Measurements from ENCODE around the gene ITGB5. TPM values are rescaled to one million over a fixed set of nuclear protein-coding genes. Genes with fewer than 3 reads are reported as not detected.
"Not testable (repeated sequence)": the region's sequence is repeated elsewhere in the genome, so short reads cannot be mapped to it uniquely, and the experiment has no call there.

The ITGB5 gene
- total RNA-seq, 2 experiments from 2014 or later, result 0.18 to 1.2 TPM

- H3K4me3 Mint-ChIP-seq, result no peak overlapping the region
- H3K27ac Mint-ChIP-seq, result no peak overlapping the region
- no peaks in the 10 kb centered on the region for H3K36me3 Mint-ChIP-seq
- DNase-seq, result no peak
- peaks cover 20% of the 10 kb centered on the region for H3K27me3 Mint-ChIP-seq
- ATAC-seq, result no peak
- H3K9me3 Mint-ChIP-seq (ENCODE audit: low read depth), result no peaks in the 10 kb centered on the region
- H3K4me1 Mint-ChIP-seq, result peaks cover 4% of the 10 kb centered on the region
- CTCF ChIA-PET, result interaction anchor here (0.7 to 7.8 kb wide), 2 partner anchors 139 to 805 kb away, joined by 3 to 166 read pairs; no protein-coding TSS in a partner anchor
Observed at GRCh38 chr3:124765197-124765840, 121.8 kb downstream of the ITGB5 start.

DNA sequence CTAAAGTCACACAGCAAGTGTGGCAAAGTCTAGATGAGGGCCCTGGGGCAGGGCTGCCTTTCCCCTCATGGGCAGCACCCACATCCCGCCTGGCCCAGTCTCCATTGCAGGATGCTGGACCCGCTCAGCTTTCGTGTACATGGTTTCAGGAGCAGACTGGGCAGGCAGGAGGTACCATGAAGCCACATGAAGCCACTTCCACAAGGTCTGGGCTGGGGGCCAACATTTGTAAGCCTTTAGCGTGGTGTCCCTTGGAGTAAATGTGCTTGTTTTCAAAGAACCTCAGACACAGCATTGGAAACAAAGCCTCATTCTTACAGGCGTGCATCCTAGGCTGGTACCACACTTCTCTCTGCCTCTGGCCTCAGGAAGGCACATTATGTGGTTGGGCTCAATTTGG is 122.4 kb downstream of the ITGB5 start:
- H3K27me3 Mint-ChIP-seq, result peaks cover 14% of the 10 kb centered on the region
- CTCF ChIA-PET, result interaction anchor here (7.8 kb wide), 1 partner anchor 139 kb away, joined by 166 read pairs; no protein-coding TSS in a partner anchor
- no peak for DNase-seq
- peaks cover 4% of the 10 kb centered on the region for H3K4me1 Mint-ChIP-seq
- no peak overlapping the region for H3K4me3 Mint-ChIP-seq
- H3K9me3 Mint-ChIP-seq (ENCODE audit: low read depth), result no peaks in the 10 kb centered on the region
- no peak overlapping the region for H3K27ac Mint-ChIP-seq
- H3K36me3 Mint-ChIP-seq, result no peaks in the 10 kb centered on the region
- ATAC-seq, result no peak

- Mint-ChIP-seq H3K36me3 (no peaks in the 10 kb centered on the region), H3K4me3 (no peak overlapping the region), H3K4me1 (peaks cover 4% of the 10 kb centered on the region), H3K9me3 (ENCODE audit: low read depth) (no peaks in the 10 kb centered on the region), H3K27ac (no peak overlapping the region), H3K27me3 (peaks cover 6% of the 10 kb centered on the region)
- CTCF ChIA-PET, result interaction anchor here (2.5 to 7.8 kb wide), 2 partner anchors 140 to 147 kb away, joined by 6 to 166 read pairs; no protein-coding TSS in a partner anchor
- DNase-seq (no peak), ATAC-seq (no peak)
Observed at GRCh38 chr3:124763644-124764358, 123.4 kb downstream of the ITGB5 start.

GRCh38 chr3:124763206-124763605 is 124.0 kb downstream of the ITGB5 start:
- DNase-seq (no peak), ATAC-seq (no peak)
- Mint-ChIP-seq H3K4me1 (peaks cover 4% of the 10 kb centered on the region), H3K4me3 (no peak overlapping the region), H3K36me3 (no peaks in the 10 kb centered on the region), H3K9me3 (ENCODE audit: low read depth) (no peaks in the 10 kb centered on the region), H3K27ac (no peak overlapping the region), H3K27me3 (peaks cover 4% of the 10 kb centered on the region)
- CTCF ChIA-PET, result interaction anchor here (2.5 to 7.8 kb wide), 3 partner anchors 24 to 147 kb away, joined by 6 to 166 read pairs (median 22); no protein-coding TSS in a partner anchor

- H3K4me1 Mint-ChIP-seq, result peaks cover 4% of the 10 kb centered on the region
- H3K27ac Mint-ChIP-seq, result no peak overlapping the region
Observed at GRCh38 chr3:124762661-124763011, 124.5 kb downstream of the ITGB5 start.

GRCh38 chr3:124761935-124762660 is 125.1 kb downstream of the ITGB5 start:
- ATAC-seq (no peak), DNase-seq (no peak)
- Mint-ChIP-seq H3K9me3 (ENCODE audit: low read depth) (no peaks in the 10 kb centered on the region), H3K27ac (no peak overlapping the region), H3K36me3 (no peaks in the 10 kb centered on the region), H3K4me3 (no peak overlapping the region), H3K27me3 (peaks cover 3% of the 10 kb centered on the region), H3K4me1 (peaks cover 4% of the 10 kb centered on the region)
- CTCF ChIA-PET, result interaction anchor here (1.3 to 7.8 kb wide), 13 partner anchors 8 to 824 kb away, joined by 3 to 166 read pairs (median 8); no protein-coding TSS in a partner anchor

More at GRCh38 chr3:124762661-124763011, 124.5 kb downstream of the ITGB5 start:
- ATAC-seq (no peak), DNase-seq (no peak)
- Mint-ChIP-seq H3K36me3 (no peaks in the 10 kb centered on the region), H3K4me3 (no peak overlapping the region), H3K9me3 (ENCODE audit: low read depth) (no peaks in the 10 kb centered on the region), H3K27me3 (peaks cover 3% of the 10 kb centered on the region)
- CTCF ChIA-PET, result interaction anchor here (2.1 to 7.8 kb wide), 4 partner anchors 24 to 148 kb away, joined by 6 to 166 read pairs (median 14); no protein-coding TSS in a partner anchor

- Mint-ChIP-seq H3K4me3 (peak overlapping the region; percentile 42), H3K27me3 (peaks cover 3% of the 10 kb centered on the region), H3K36me3 (no peaks in the 10 kb centered on the region), H3K27ac (no peak overlapping the region), H3K4me1 (peaks cover 4% of the 10 kb centered on the region), H3K9me3 (ENCODE audit: low read depth) (no peaks in the 10 kb centered on the region)
- DNase-seq (peak; percentile 82), ATAC-seq (peak; percentile 90)
- CTCF ChIA-PET, result interaction anchor here (0.6 to 7.8 kb wide), 36 partner anchors 9 to 835 kb away, joined by 3 to 166 read pairs (median 4); partner anchors contain the start of gene OSBPL11
Observed at GRCh38 chr3:124761250-124761796, 125.8 kb downstream of the ITGB5 start.

DNA sequence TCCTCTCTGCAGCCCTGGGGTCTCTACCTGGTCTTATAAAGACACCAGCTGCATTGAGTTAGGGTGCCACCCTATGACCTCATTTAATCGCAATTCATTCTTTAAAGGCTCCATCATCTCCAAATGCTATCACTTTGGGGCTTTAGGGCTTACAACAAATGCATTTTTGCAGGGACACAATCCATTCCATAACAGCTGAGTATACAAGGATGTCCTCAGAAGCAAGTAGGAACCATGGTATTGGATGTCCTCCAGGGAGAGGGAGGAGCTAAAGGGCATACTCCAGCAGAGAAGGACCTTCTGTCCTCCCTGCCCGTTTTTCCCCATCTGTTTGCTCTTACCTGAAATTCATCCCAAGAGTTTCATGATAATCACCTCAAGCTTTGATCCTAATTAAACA is 126.6 kb downstream of the ITGB5 start:
- H3K36me3 Mint-ChIP-seq, result no peaks in the 10 kb centered on the region
- H3K27me3 Mint-ChIP-seq, result peaks cover 3% of the 10 kb centered on the region
- DNase-seq (no peak), ATAC-seq (no peak)
- H3K9me3 Mint-ChIP-seq (ENCODE audit: low read depth), result no peaks in the 10 kb centered on the region
- no peak overlapping the region for H3K4me3 Mint-ChIP-seq
- no peak overlapping the region for H3K27ac Mint-ChIP-seq
- CTCF ChIA-PET, result interaction anchor here (0.6 to 7.8 kb wide), 37 partner anchors 8 to 835 kb away, joined by 3 to 166 read pairs (median 4); partner anchors contain the start of gene OSBPL11
- peaks cover 4% of the 10 kb centered on the region for H3K4me1 Mint-ChIP-seq

GRCh38 chr3:124759666-124760401 is 127.3 kb downstream of the ITGB5 start:
- no peak overlapping the region for H3K27ac Mint-ChIP-seq
- CTCF ChIA-PET, result interaction anchor here (0.9 to 7.8 kb wide), 13 partner anchors 8 to 836 kb away, joined by 3 to 166 read pairs (median 5); partner anchors contain the start of gene OSBPL11
- no peaks in the 10 kb centered on the region for H3K36me3 Mint-ChIP-seq

DNA sequence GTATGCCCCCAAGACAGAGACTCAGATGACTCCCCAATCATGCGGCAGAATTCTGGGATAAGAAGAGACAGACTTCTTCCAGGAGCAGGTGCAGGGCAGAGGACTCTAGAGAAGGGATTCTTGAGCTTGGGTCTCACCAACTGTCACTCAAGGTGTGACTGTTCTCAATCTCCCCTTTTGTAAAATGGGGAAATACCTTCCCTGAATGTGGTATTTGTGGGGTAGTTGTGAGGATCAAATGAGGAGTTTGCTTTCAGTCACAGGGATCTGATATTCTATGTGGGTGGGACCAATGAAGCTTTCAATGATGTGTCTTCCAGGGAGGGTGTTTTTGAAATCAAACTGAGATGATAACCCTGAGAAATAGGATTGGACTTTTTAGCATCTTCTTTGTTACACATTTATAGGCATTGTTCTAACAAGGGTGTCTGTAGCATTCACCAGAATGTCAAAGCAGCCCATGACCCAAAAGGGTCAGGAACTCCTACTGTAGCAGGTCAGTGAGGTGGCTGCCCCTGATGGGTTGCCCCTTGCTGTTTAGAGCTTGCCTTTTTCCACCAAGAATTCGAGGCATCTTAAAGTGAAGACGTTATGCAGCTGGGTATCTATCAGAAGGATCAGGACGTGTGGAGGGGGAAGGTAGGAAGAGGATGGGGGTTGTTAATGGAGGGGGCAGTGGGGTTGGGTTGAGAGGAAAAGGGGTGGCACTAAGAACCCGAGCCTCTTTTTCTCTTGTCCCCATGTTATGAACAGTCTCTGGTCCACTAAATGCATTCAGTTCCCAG is 128.1 kb downstream of the ITGB5 start:
- ATAC-seq (no peak), DNase-seq (no peak)
- Mint-ChIP-seq H3K9me3 (ENCODE audit: low read depth) (no peaks in the 10 kb centered on the region), H3K4me1 (peaks cover 4% of the 10 kb centered on the region), H3K27ac (no peak overlapping the region), H3K36me3 (no peaks in the 10 kb centered on the region), H3K4me3 (no peak overlapping the region), H3K27me3 (peaks cover 3% of the 10 kb centered on the region)
- CTCF ChIA-PET, result interaction anchor here (0.9 to 7.8 kb wide), 3 partner anchors 27 to 633 kb away, joined by 3 to 166 read pairs (median 4); no protein-coding TSS in a partner anchor

More at GRCh38 chr3:124759666-124760401, 127.3 kb downstream of the ITGB5 start:
- Mint-ChIP-seq H3K4me1 (peaks cover 4% of the 10 kb centered on the region), H3K4me3 (no peak overlapping the region), H3K27me3 (peaks cover 3% of the 10 kb centered on the region), H3K9me3 (ENCODE audit: low read depth) (no peaks in the 10 kb centered on the region)
- ATAC-seq, result no peak
- no peak for DNase-seq

- not testable (repeated sequence) for H3K4me1 Mint-ChIP-seq; H3K36me3 Mint-ChIP-seq; DNase-seq; H3K27ac Mint-ChIP-seq; ATAC-seq; H3K4me3 Mint-ChIP-seq; H3K27me3 Mint-ChIP-seq; H3K9me3 Mint-ChIP-seq (ENCODE audit: low read depth)
- CTCF ChIA-PET, result interaction anchor here (7.8 kb wide), 1 partner anchor 146 kb away, joined by 166 read pairs; no protein-coding TSS in a partner anchor
Observed at GRCh38 chr3:124757926-124758325, 129.2 kb downstream of the ITGB5 start.
